HG03064 (cell line): ENCODE measurements around the gene GPX2.

Experiments used
- ATAC-seq: cut with Tn5 transposase; IDR thresholded peaks from one replicate; pipeline ENCODE4 v1.9.1; 2021; ENCODE audit warnings: low read depth; ENCODE audit not compliant: unreplicated experiment

The GPX2 gene

DNA sequence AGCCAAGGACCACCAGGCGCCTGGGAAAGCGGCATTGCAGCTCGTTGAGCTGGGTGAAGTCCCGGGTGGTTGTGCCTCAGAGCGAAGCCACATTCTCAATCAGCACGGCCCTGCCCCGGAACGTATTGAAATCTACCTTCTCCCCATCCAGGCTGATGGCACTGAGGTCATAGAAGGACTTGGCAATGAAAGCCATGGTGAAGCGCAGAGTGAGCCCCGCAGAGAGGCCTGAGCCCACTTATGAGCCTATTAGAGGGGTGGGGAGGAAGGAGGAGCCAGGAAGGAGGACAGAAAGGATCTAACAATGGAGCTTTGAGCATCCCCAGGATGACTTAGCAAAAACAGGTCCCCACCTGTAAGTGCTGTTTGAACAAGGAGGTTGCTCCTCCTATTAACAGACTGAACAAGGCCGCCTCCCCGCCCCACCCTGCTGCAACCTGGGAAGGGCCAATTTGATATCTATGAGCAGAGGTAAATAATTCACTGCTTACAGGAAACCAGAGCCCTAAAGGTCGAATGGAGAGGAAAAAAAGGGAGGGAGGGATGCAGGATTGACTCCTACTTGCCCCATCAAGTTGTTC, at the start of gene GPX2:
GPX2 (minus strand) TSS at position 215 of the 581 bp plus-strand sequence; CDS start at position 196, 19 bp downstream.
- ATAC-seq, result no peak

- no peak for ATAC-seq
These were observed 48.4 kb upstream of the GPX2 start for GRCh38 chr14:64990939-64991338.

GRCh38 chr14:64990296-64990695, 47.8 kb upstream of the GPX2 start:
- no peak for ATAC-seq

DNA sequence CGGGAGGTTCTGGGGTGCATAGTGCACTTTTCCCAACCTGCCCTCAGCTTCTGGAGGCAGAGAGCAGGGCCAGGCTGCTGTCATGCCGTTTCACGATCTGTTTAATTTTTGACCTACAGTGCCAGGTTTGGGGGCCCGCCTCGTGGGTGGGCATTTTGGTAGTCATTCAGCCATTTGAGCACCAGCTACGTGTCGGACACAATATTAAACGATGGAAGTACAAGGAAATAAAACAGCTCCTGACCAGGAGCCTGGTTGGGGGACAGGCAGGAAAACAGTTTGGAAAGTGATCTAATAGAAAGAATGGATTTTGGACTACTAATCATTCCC, 44.9 kb upstream of the GPX2 start:
- ATAC-seq, result no peak

- peak; percentile 95 for ATAC-seq
These were observed 44.3 kb upstream of the GPX2 start, which contains the start of gene FNTB for GRCh38 chr14:64986648-64987437. Gene FNTB (plus strand): TSS chr14:64986895. CDS start chr14:64986954, 59 bp downstream.

- no peak for ATAC-seq
These were observed 41.1 kb upstream of the GPX2 start for GRCh38 chr14:64983439-64984310.

DNA sequence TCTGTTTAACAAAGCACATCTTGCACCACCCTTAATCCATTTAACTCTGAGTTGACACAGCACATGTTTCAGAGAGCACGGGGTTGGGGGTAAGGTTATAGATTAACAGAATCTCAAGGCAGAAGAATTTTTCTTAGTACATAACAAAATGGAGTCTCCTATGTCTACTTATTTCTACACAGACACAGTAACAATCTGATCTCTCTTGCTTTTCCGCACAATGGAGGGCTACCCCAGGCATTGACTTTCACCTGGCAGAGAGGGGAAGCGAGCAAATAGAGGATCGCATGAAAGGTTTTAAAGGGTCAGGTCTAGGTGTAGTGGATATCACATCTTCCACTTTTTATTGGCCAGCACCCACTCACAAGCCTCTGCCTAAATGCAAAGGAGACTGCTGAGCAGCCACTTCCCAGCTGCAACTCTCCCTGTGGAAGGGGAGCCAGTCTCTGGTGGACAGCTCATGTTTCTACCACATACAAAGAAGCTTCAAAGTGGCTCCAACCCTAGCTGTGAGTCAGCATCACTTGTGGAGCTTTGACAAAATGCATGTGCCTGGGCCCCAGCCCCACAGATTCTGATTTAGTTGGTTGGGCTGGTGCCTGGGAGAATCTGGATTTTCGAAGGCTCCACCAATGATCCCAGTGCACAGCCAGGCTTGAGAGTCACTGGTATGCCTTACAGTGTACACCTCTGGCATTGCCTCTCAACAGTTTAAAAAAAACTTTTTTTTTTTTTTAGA, 37.0 kb upstream of the GPX2 start:
- ATAC-seq, result no peak

GRCh38 chr14:64974563-64974962, 32.0 kb upstream of the GPX2 start:
- ATAC-seq, result no peak

DNA sequence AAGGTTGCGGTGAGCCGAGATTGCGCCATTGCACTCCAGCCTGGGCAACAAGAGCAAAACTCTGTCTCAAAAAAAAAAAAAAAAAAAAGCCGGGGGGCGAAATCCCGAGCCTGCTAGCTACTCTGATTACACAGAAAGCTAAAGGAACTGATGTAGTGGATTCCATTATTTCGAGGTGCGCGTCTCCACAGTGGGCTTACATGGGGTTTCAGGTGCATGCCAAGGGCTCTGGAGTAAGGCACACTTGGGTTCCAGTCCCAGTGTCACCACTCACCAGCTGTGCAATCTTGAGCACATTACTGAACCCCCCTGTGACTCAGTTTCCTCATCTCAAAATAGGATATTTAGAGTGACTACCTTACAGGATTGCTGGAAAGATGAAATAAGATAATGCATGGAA, 31.3 kb upstream of the GPX2 start:
- ATAC-seq, result no peak

DNA sequence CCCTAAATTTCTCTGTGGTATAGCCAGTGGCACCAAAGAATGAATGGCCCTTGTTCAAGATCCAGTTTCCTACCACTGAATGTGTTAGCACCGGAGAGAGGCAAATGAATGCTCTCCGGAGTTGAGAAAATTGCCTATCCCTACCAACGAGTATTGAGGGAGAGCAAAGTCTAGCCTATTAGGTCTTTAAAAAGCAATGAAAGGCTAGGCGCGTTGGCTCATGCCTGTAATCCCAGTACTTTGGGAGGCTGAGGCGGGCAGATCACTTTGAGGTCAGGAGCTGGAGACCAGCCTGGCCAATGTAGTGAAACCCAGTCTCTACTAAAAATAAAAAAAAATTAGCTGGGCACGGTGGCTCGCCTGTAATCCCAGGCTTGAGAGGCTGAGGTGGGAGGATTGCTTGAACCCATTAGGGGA, 30.5 kb upstream of the GPX2 start:
- no peak for ATAC-seq

- ATAC-seq, result no peak
These were observed 29.6 kb upstream of the GPX2 start, which contains the start of gene RAB15 for GRCh38 chr14:64971943-64972791. Gene RAB15 (minus strand): TSS chr14:64972336. CDS start chr14:64972076, 260 bp downstream.

DNA sequence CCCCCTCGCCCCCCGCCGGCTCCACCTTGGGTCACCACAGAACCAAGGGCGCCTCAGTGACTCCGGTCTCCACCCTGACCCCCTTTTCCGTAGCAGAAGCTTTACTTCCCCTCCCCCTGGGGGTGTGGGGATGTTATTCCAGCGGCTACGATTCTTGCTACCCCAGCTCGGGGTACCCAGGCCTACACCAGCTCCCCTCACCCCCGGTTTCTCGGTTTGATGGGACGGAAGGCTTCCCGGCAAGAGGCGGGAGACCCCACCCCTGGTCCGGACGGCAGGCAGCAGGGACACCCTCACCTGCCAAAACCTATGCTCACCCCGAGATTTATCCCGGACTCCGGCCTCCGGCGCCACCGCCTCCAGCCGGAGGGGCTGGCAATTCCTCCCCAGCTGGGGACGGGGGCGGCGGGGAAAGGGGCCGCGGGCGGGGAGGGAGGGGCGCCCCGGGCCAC, 29.0 kb upstream of the GPX2 start:
- no peak for ATAC-seq

DNA sequence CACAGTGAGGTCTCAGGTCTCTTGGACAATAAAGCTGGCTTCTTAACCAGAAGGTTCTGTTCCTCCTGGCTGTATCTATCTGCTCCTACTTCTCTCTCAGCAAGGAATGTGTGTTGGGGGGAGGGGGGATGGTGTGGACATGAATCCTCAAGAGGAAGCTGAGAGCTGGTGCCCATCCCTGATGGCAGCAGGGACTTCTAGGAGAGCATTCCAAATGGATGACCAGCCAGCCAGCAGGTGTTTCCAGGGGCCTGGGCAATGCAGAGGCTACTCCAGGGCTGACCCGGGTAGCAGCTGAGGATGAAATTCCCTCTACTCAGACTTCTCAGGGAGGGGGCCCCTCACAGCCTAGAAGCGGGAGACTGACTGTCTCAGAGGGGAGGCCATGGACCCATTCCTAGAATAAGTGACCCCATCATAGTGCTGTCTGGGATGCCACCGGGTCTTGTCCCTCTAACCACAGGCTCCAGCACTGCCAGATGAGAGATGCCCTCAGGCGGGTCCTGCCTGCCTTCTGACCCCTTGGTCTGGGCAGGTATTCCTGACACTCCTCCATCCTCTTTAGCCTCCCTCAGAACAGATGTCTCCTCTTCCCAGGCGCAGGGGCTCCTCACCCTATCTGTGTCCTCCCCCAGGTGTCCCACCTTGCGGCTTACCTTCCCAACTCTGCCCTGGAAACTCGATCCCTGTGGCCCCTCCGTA, 28.4 kb upstream of the GPX2 start:
- no peak for ATAC-seq

- ATAC-seq, result no peak
These were observed 27.5 kb upstream of the GPX2 start for GRCh38 chr14:64970041-64970440.

DNA sequence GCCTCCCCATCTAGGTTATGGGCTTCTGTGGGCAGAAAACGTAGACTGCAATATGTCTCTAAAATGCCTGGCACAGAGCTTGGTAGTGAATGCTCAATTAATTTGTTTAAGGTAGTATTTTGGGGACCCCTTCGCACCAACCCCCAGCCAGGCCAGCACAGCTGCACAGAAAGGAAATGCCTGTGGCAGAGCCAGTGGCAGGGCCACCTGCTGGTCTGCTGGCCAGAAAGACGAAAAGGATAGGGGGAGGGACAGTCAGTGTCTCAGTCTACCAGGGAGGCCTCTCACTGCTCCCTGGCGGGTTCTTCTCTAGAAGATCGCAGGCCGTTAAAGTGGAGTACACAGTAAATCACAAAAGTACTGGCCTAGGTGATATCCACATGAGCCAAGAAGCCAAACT, 26.1 kb upstream of the GPX2 start:
- no peak for ATAC-seq

- no peak for ATAC-seq
These were observed 25.6 kb upstream of the GPX2 start for GRCh38 chr14:64968167-64968566.

- ATAC-seq, result no peak
These were observed 24.4 kb upstream of the GPX2 start for GRCh38 chr14:64966976-64967375.

- ATAC-seq, result no peak
These were observed 22.9 kb upstream of the GPX2 start for GRCh38 chr14:64965356-64966000.
